Adrenal gland (tissue), 5 donors: ENCODE data around the gene MAP3K20.

Source experiments
- POLR2A ChIP-seq, 2 donors: fragments of 450-650 bp; IDR thresholded peaks; one replicate each; pipeline ENCODE4 v1.6.1; 2017; ENCODE audit warnings: antibody characterized with exemption in 2 of 2, mild to moderate bottlenecking in 2 of 2, moderate library complexity in 1 of 2
- TF ChIP-seq, protein P1 (sequence below), 6 experiments: fragments of 450-650 bp in 4 of 6; fragments of 200-600 bp in 2 of 6; sonication (generic) in 1 of 6; IDR thresholded peaks; 1 replicate in 5 of 6; 2 replicates in 1 of 6; pipeline versions ENCODE4 v1.5.1 to v1.8.0; 2016 to 2021; ENCODE audit warnings: antibody characterized with exemption in 6 of 6, mild to moderate bottlenecking in 2 of 6, moderate library complexity in 1 of 6
- donor health status: DM: no; HTN: no; CAD: no.

GRCh38 chr2:173264603-173265366 is 189.1 kb downstream of the MAP3K20 start:
- TF ChIP-seq, protein P1, sequence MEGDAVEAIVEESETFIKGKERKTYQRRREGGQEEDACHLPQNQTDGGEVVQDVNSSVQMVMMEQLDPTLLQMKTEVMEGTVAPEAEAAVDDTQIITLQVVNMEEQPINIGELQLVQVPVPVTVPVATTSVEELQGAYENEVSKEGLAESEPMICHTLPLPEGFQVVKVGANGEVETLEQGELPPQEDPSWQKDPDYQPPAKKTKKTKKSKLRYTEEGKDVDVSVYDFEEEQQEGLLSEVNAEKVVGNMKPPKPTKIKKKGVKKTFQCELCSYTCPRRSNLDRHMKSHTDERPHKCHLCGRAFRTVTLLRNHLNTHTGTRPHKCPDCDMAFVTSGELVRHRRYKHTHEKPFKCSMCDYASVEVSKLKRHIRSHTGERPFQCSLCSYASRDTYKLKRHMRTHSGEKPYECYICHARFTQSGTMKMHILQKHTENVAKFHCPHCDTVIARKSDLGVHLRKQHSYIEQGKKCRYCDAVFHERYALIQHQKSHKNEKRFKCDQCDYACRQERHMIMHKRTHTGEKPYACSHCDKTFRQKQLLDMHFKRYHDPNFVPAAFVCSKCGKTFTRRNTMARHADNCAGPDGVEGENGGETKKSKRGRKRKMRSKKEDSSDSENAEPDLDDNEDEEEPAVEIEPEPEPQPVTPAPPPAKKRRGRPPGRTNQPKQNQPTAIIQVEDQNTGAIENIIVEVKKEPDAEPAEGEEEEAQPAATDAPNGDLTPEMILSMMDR (IDR thresholded peaks at IDR 0.05): no peak
- no peak for TF ChIP-seq POLR2A (IDR thresholded peaks at IDR 0.05)
